ENCODE results near the gene RUFY1. TPM values are rescaled to one million over a fixed set of nuclear protein-coding genes. Genes with fewer than 3 reads are reported as not detected.

The RUFY1 gene
- total and polyA plus RNA-seq, 10 of the 15 experiments (the other 5 are each of a cell fraction or from before 2014, with no cell fraction given) = 5.7 to 36.3 (median 24.5) TPM

- in situ Hi-C loops (cut with MboI) = no loop called here
- no peak for DNase-seq (ENCODE audit: low read depth, low spot score)
- intact Hi-C loops (cut with micrococcal nuclease; ENCODE audit: unreplicated experiment) = no loop called here
- no peak overlapping the region for H3K27ac ChIP-seq (ENCODE audit: control insufficient read depth, insufficient read depth)
- H3K4me2 ChIP-seq (ENCODE audit: control insufficient read depth, insufficient read depth) = no peak overlapping the region
- ChIA-PET POLR2A (interaction anchor here (0.7 kb wide), 1 partner anchor 12 kb away, joined by 3 read pairs; no protein-coding TSS in a partner anchor), RAD21 (ENCODE audit: unreplicated experiment) (no interaction called here), CTCF (no interaction called here), SMC1A (ENCODE audit: uncharacterized antibody, unreplicated experiment) (no interaction called here)
- H3K36me3 ChIP-seq (ENCODE audit: control insufficient read depth in 2 of 2, insufficient read depth in 2 of 2, low read length in 1 of 2) = no peaks in the 10 kb centered on the region
- no peaks in the 10 kb centered on the region; the same call in 2 of the 3 replicates for H3K9me3 ChIP-seq (replicated peaks; ENCODE audit: control insufficient read depth, insufficient read depth, low read length)
- H3K9ac ChIP-seq (ENCODE audit: control insufficient read depth, insufficient read depth, low read length) = no peak overlapping the region
- TF ChIP-seq RB1 (IDR thresholded peaks at IDR 0.05; ENCODE audit: borderline replicate concordance) (no peak), TBL1XR1 (IDR thresholded peaks at IDR 0.05; ENCODE audit: low read depth, low read length) (no peak), CBX3 (IDR thresholded peaks at IDR 0.05; ENCODE audit: borderline replicate concordance, low read depth) (no peak), STAT3 (IDR thresholded peaks at IDR 0.05; ENCODE audit: low read depth, low read length) (no peak), MLLT1 (IDR thresholded peaks at IDR 0.05) (no peak), E2F4 (IDR thresholded peaks at IDR 0.05; ENCODE audit: low read depth, low read length) (no peak), STAT1 (conservative IDR thresholded peaks at IDR 0.05) (no peak), JUNB (IDR thresholded peaks at IDR 0.05) (no peak)
- H3K4me3 ChIP-seq = no peak overlapping the region
- WGBS (ENCODE audit: insufficient coverage, insufficient replicate concordance, low lambda C conversion rate, missing lambda C conversion rate) = 47% methylated on average over 1 of the region's 1 CpG
- H3K27me3 ChIP-seq (replicated peaks in 1 of 2; ENCODE audit: control insufficient read depth in 2 of 2, insufficient read depth in 2 of 2, low read length in 1 of 2) = 0 out of 4 replicates have a peak, but pooled peaks cover 0 to 2% of the 10 kb centered on the region in 2 experiments
- H3K79me2 ChIP-seq (ENCODE audit: control insufficient read depth, insufficient read depth, low read length) = peaks cover 1% of the 10 kb centered on the region; the same call in 1 of the 2 replicates
- no peaks in the 10 kb centered on the region for H4K20me1 ChIP-seq (ENCODE audit: control insufficient read depth, insufficient read depth)
- ATAC-seq = no peak
- H3K4me1 ChIP-seq (ENCODE audit: control insufficient read depth, insufficient read depth, low read length) = no peaks in the 10 kb centered on the region
- H2AFZ ChIP-seq (ENCODE audit: control insufficient read depth, low read depth, low read length) = no peak overlapping the region
- no peak for FAIRE-seq
- BruUV-seq (replicated peaks) = no TSS peak
Observed at GRCh38 chr5:179526978-179527377, 23.4 kb upstream of the RUFY1 start.

Measured in GM12878 (cell line).